ENCODE measurements around the gene FNDC3B. TPM values are rescaled to one million over a fixed set of nuclear protein-coding genes. Genes with fewer than 3 reads are reported as not detected.

The FNDC3B gene
- total and polyA plus RNA-seq, 10 donors = 3.1 to 149 (median 103) TPM

DNA sequence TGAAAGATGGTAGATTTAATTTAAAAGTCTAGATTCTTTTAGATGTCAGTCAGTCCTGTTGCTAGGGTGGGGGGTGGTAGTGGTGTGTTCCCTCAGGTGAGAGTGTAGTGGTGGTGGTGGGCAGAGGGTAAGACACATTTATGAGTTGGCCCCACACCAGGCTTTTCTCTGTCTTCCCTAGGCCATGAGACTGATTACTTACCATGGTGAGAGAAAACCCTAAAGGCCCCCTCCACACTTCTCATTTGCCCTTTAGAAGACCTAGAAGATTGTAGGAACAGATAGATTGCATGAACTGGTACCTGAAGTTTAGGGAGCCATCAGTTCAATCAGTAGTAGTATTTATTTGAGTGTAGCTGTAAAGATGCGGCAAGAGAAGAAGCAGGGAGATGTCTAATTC lies 20.9 kb downstream of the FNDC3B start:
- no peak for DNase-seq
- Histone ChIP-seq H3K27ac (peak overlapping the region in 3 of 8 donors; percentile 13 to 81 (median 79)), H3K27me3 (replicated peaks in 1 of 7) (peaks cover 0 to 4% (median 0%) of the 10 kb centered on the region in 7 donors), H3K36me3 (peaks cover 0 to 7% (median 0%) of the 10 kb centered on the region in 6 donors), H3K9me3 (no peaks in the 10 kb centered on the region), H3K4me1 (peaks cover 14 to 89% (median 62%) of the 10 kb centered on the region in 6 donors), H3K4me3 (no peak overlapping the region)
- WGBS, 5 donors = 92 to 97% (median 94%) methylated on average over 1 of the region's 1 CpG
- intact Hi-C loops (cut with DNase I; ENCODE audit: low total_unique reads) = no loop called here
- TF ChIP-seq POLR2A (IDR thresholded peaks at IDR 0.05) (no peak), POLR2AphosphoS5 (IDR thresholded peaks at IDR 0.05) (no peak), CTCF (IDR thresholded peaks at IDR 0.05 in 8 of 11, conservative IDR thresholded peaks at IDR 0.05 in 3 of 11) (no peak)

- Histone ChIP-seq H3K4me1 (peaks cover 8 to 89% (median 64%) of the 10 kb centered on the region in 6 donors), H3K27me3 (replicated peaks in 1 of 7) (peaks cover 0 to 4% (median 0%) of the 10 kb centered on the region in 7 donors), H3K27ac (peak overlapping the region in 7 of 8 donors; percentile 23 to 81 (median 72)), H3K4me3 (peak overlapping the region in 3 of 8 donors; percentile 6 to 57 (median 9)), H3K9me3 (no peaks in the 10 kb centered on the region), H3K36me3 (no peaks in the 10 kb centered on the region)
- TF ChIP-seq CTCF (IDR thresholded peaks at IDR 0.05 in 8 of 11, conservative IDR thresholded peaks at IDR 0.05 in 3 of 11) = no peak
- no peak for TF ChIP-seq POLR2A (IDR thresholded peaks at IDR 0.05)
- TF ChIP-seq POLR2AphosphoS5 (IDR thresholded peaks at IDR 0.05) = peak in 1 of 3 donors; percentile 35
- 13 to 17% (median 16%) methylated on average over 4 of the region's 4 CpGs for WGBS, 5 donors
- intact Hi-C loops (cut with DNase I; ENCODE audit: low total_unique reads) = no loop called here
- DNase-seq = no peak
Measured at GRCh38 chr3:172061724-172062184, 22.4 kb downstream of the FNDC3B start.

- 85 to 95% (median 90%) methylated on average over 3 of the region's 3 CpGs for WGBS, 5 donors
- Histone ChIP-seq H3K4me3 (no peak overlapping the region), H3K9me3 (no peaks in the 10 kb centered on the region), H3K27me3 (replicated peaks in 1 of 7) (peaks cover 0 to 4% (median 0%) of the 10 kb centered on the region in 7 donors), H3K27ac (peak overlapping the region in 4 of 8 donors; percentile 72 to 81 (median 78)), H3K4me1 (peaks cover 8 to 89% (median 58%) of the 10 kb centered on the region in 6 donors), H3K36me3 (no peaks in the 10 kb centered on the region)
- DNase-seq = no peak
- TF ChIP-seq CTCF (IDR thresholded peaks at IDR 0.05 in 8 of 11, conservative IDR thresholded peaks at IDR 0.05 in 3 of 11) = no peak
- no peak for TF ChIP-seq POLR2AphosphoS5 (IDR thresholded peaks at IDR 0.05)
- no peak for TF ChIP-seq POLR2A (IDR thresholded peaks at IDR 0.05)
- intact Hi-C loops (cut with DNase I; ENCODE audit: low total_unique reads) = no loop called here
Measured at GRCh38 chr3:172062761-172063160, 23.4 kb downstream of the FNDC3B start.

GRCh38 chr3:172063456-172064432 lies 24.4 kb downstream of the FNDC3B start:
- no peak for DNase-seq
- no peaks in the 10 kb centered on the region for H3K36me3 ChIP-seq
- no peaks in the 10 kb centered on the region for H3K9me3 ChIP-seq
- H3K27ac ChIP-seq = peak overlapping the region in 2 of 8 donors; percentile 2 to 72
- H3K27me3 ChIP-seq (replicated peaks in 1 of 7) = peaks cover 0 to 4% (median 0%) of the 10 kb centered on the region in 7 donors
- H3K4me1 ChIP-seq = peaks cover 8 to 92% (median 59%) of the 10 kb centered on the region in 6 donors
- intact Hi-C loops (cut with DNase I; ENCODE audit: low total_unique reads) = no loop called here
- TF ChIP-seq POLR2AphosphoS5 (IDR thresholded peaks at IDR 0.05) = no peak
- no peak for TF ChIP-seq POLR2A (IDR thresholded peaks at IDR 0.05)
- TF ChIP-seq CTCF (IDR thresholded peaks at IDR 0.05 in 8 of 11, conservative IDR thresholded peaks at IDR 0.05 in 3 of 11) = no peak
- no peak overlapping the region for H3K4me3 ChIP-seq
- WGBS, 5 donors = 76 to 91% (median 86%) methylated on average over 6 to 7 of the region's 7 CpGs
